Prostate gland (tissue), 2 donors: ENCODE measurements around the gene PRRG4. TPM values are rescaled to one million over a fixed set of nuclear protein-coding genes. Genes with fewer than 3 reads are reported as not detected.

ENCODE experiments used
- DNase-seq: peaks from one replicate; pipeline ENCODE4 v3.0.0-alpha.2; 2019; ENCODE audit warnings: low spot score
- H3K27ac ChIP-seq, 2 donors: fragments of 200-600 bp; sonication (generic); 2 replicates each; pipeline ENCODE4 v1.5.1; 2017 to 2019
- H3K27me3 ChIP-seq: fragments of 200-600 bp; sonication (generic); replicated peaks from 2 replicates; pipeline ENCODE4 v1.5.1; 2019; ENCODE audit not compliant: insufficient read depth
- H3K36me3 ChIP-seq, 2 donors: fragments of 200-600 bp; sonication (generic); 1 replicate in 1 of 2; 2 replicates in 1 of 2; pipeline versions ENCODE4 v1.5.1 to v1.8.1; 2017 to 2019
- H3K4me1 ChIP-seq: fragments of 200-600 bp; sonication (generic); replicated peaks from 2 replicates; pipeline ENCODE4 v1.5.1; 2019
- H3K4me3 ChIP-seq, 2 donors: fragments of 200-600 bp; sonication (generic); 2 replicates each; pipeline ENCODE4 v1.5.1; 2017 to 2019
- H3K9me3 ChIP-seq: fragments of 200-600 bp; sonication (generic); 2 replicates; pipeline ENCODE4 v1.5.1; 2017
- CTCF ChIP-seq, 4 experiments: fragments of 200-600 bp in 2 of 4; fragments of 450-650 bp in 2 of 4; sonication (generic) in 2 of 4; IDR thresholded peaks; 1 replicate in 3 of 4; 2 replicates in 1 of 4; pipeline ENCODE4 v1.5.1; 2016 to 2019; ENCODE audit warnings: antibody characterized with exemption in 4 of 4, mild to moderate bottlenecking in 2 of 4, moderate library complexity in 2 of 4
- POLR2A ChIP-seq: fragments of 450-650 bp; IDR thresholded peaks from one replicate; pipeline ENCODE4 v1.6.1; 2016; ENCODE audit warnings: antibody characterized with exemption, mild to moderate bottlenecking
- POLR2AphosphoS5 ChIP-seq: sonication (generic); formaldehyde crosslinking; IDR thresholded peaks from one replicate; pipeline ENCODE4 v1.6.1; 2017; ENCODE audit warnings: antibody characterized with exemption
- WGBS: methylation state at CpG from one replicate; pipeline ENCODE4 v1.1.5; 2018; 5-methylcytosine and 5-hydroxymethylcytosine counted together
- intact Hi-C: fragments of 100-400 bp; cut with DNase I; formaldehyde crosslinking; loops from one replicate; pipeline ENCODE4 v1.14.2; 2022
- total RNA-seq, 2 donors: library from RNA; depleted of rRNA; stranded (reverse); fragments of >200 nt; gene quantifications; one replicate each; pipeline ENCODE4 v1.1.0, GENCODE V29; 2016

PRRG4 gene
- total RNA-seq, 2 donors from 2014 or later = 5.2 to 21.7 TPM

- TF ChIP-seq POLR2AphosphoS5 (no peak), CTCF (IDR thresholded peaks at IDR 0.05) (no peak), POLR2A (no peak)
- WGBS = 69% methylated on average over 3 of the region's 3 CpGs
- no peaks in the 10 kb centered on the region for H3K36me3 ChIP-seq
- H3K27ac ChIP-seq = no peak overlapping the region
- DNase-seq = no peak
- no peaks in the 10 kb centered on the region for H3K9me3 ChIP-seq
- intact Hi-C loops = no loop called here
- H3K27me3 ChIP-seq = no peaks in the 10 kb centered on the region
- no peaks in the 10 kb centered on the region for H3K4me1 ChIP-seq
- H3K4me3 ChIP-seq = no peak overlapping the region
These were observed 13.8 kb downstream of the PRRG4 start for GRCh38 chr11:32843544-32843943.

- no peaks in the 10 kb centered on the region for H3K36me3 ChIP-seq
- no peaks in the 10 kb centered on the region for H3K4me1 ChIP-seq
- H3K4me3 ChIP-seq = no peak overlapping the region
- H3K27me3 ChIP-seq = no peaks in the 10 kb centered on the region
- TF ChIP-seq CTCF (IDR thresholded peaks at IDR 0.05) (no peak), POLR2A (no peak), POLR2AphosphoS5 (no peak)
- intact Hi-C loops = no loop called here
- no peak for DNase-seq
- H3K27ac ChIP-seq = no peak overlapping the region
- WGBS = 95% methylated on average over 2 of the region's 2 CpGs
- H3K9me3 ChIP-seq = no peaks in the 10 kb centered on the region
These were observed 17.8 kb downstream of the PRRG4 start for GRCh38 chr11:32847511-32847910.

- no peaks in the 10 kb centered on the region for H3K4me1 ChIP-seq
- H3K27me3 ChIP-seq = no peaks in the 10 kb centered on the region
- no peak for DNase-seq
- 92% methylated on average over 1 of the region's 1 CpG for WGBS
- no peak overlapping the region for H3K4me3 ChIP-seq
- no peak overlapping the region for H3K27ac ChIP-seq
- no peaks in the 10 kb centered on the region for H3K9me3 ChIP-seq
- intact Hi-C loops = no loop called here
- no peaks in the 10 kb centered on the region for H3K36me3 ChIP-seq
- TF ChIP-seq POLR2A = no peak
- TF ChIP-seq CTCF (IDR thresholded peaks at IDR 0.05) = no peak
These were observed 20.0 kb downstream of the PRRG4 start for GRCh38 chr11:32849761-32850160.

GRCh38 chr11:32851251-32851650 is 21.5 kb downstream of the PRRG4 start:
- Histone ChIP-seq H3K4me3 (no peak overlapping the region), H3K36me3 (no peaks in the 10 kb centered on the region), H3K4me1 (no peaks in the 10 kb centered on the region), H3K9me3 (no peaks in the 10 kb centered on the region), H3K27ac (no peak overlapping the region), H3K27me3 (no peaks in the 10 kb centered on the region)
- TF ChIP-seq POLR2A (no peak), CTCF (IDR thresholded peaks at IDR 0.05) (no peak), POLR2AphosphoS5 (no peak)
- no peak for DNase-seq
- intact Hi-C loops = no loop called here
- 81% methylated on average over 1 of the region's 1 CpG for WGBS

GRCh38 chr11:32852207-32852606 is 22.5 kb downstream of the PRRG4 start:
- H3K4me1 ChIP-seq = no peaks in the 10 kb centered on the region
- intact Hi-C loops = no loop called here
- H3K27ac ChIP-seq = no peak overlapping the region
- H3K4me3 ChIP-seq = no peak overlapping the region
- 65% methylated on average over 4 of the region's 4 CpGs for WGBS
- no peak for DNase-seq
- TF ChIP-seq POLR2AphosphoS5 (no peak), CTCF (IDR thresholded peaks at IDR 0.05) (no peak), POLR2A (no peak)
- no peaks in the 10 kb centered on the region for H3K36me3 ChIP-seq
- no peaks in the 10 kb centered on the region for H3K9me3 ChIP-seq
- H3K27me3 ChIP-seq = no peaks in the 10 kb centered on the region
